Measurements from ENCODE around the gene COL2A1.

DNA sequence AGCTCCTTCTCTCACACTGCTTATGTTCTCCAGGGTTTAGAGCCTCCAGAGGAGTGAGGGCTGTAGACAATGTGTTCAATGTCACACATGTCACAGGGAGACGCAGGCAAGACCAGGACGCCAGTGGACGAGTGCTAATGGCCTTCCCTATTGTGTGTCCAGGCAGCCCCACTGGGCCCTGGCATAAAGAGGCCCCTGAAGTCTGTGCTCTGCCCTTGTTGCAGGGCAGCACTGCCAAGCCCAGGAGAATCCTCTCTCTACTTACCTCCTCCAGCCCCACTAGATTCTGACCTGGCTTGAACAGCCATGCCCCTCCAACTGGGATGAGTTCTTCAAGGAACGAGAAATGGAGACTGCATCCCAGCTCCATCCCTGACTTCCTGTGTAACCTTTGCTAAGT is 65.7 kb downstream of the COL2A1 start:
- TF ChIP-seq GATA2 (IDR thresholded peaks at IDR 0.05; ENCODE audit: low read depth, low read length): no peak
- TF ChIP-seq GATA3 (IDR thresholded peaks at IDR 0.05; ENCODE audit: low read depth, low read length): no peak

Data from SH-SY5Y (cell line).